IMR-90 (cell line): ENCODE data around the gene STARD13. TPM values are rescaled to one million over a fixed set of nuclear protein-coding genes. Genes with fewer than 3 reads are reported as not detected.

Source experiments
- CEBPB ChIP-seq: IDR thresholded peaks from 2 replicates; pipeline ENCODE4 v1.6.1; 2012; ENCODE audit warnings: low read depth, low read length, improper control_type of control experiment
- CTCF ChIP-seq: conservative IDR thresholded peaks from 2 replicates; pipeline ENCODE4 v1.5.1; 2012; ENCODE audit warnings: mild to moderate bottlenecking, low read depth, low read length, improper control_type of control experiment
- MAFK ChIP-seq: IDR thresholded peaks from 2 replicates; pipeline ENCODE4 v1.6.1; 2012; ENCODE audit warnings: low read depth, low read length, improper control_type of control experiment
- MXI1 ChIP-seq: IDR thresholded peaks from 2 replicates; pipeline ENCODE4 v1.6.1; 2012; ENCODE audit warnings: low read depth, mild to moderate bottlenecking, low read length, moderate library complexity, borderline replicate concordance
- NFE2L2 ChIP-seq: fragments of 150-350 bp; IDR thresholded peaks from 2 replicates; pipeline ENCODE4 v1.6.1; 2016; ENCODE audit warnings: low read depth, mild to moderate bottlenecking, low read length
- RAD21 ChIP-seq: IDR thresholded peaks from 2 replicates; pipeline ENCODE4 v1.6.1; 2012; ENCODE audit warnings: low read length, improper control_type of control experiment
- RCOR1 ChIP-seq: IDR thresholded peaks from 2 replicates; pipeline ENCODE4 v1.6.1; 2012; ENCODE audit warnings: mild to moderate bottlenecking, low read length, improper control_type of control experiment; ENCODE audit not compliant: insufficient replicate concordance
- USF2 ChIP-seq: fragments of 150-350 bp; IDR thresholded peaks from 2 replicates; pipeline ENCODE4 v1.6.1; 2017; ENCODE audit warnings: mild to moderate bottlenecking, antibody characterized with exemption, low read length, low read depth
- polyA plus RNA-seq, 3 experiments: library from polyadenylated mRNA; depleted of rRNA; stranded (reverse); fragments of >200 nt; gene quantifications; 2 replicates each; pipeline ENCODE4 v1.2.3, GENCODE V29; 2012; ENCODE audit warnings: low replicate concordance in 1 of 3
- total RNA-seq: library from RNA; depleted of rRNA; stranded (reverse); fragments of >200 nt; gene quantifications from 2 replicates; pipeline ENCODE4 v1.2.3, GENCODE V29; 2012

STARD13 gene
- total and polyA plus RNA-seq, 2 of the 4 experiments (the other 2 are of a cell fraction), result 23.6 to 46.6 TPM

- peak; percentile 100 for TF ChIP-seq USF2
- no peak for TF ChIP-seq MAFK
- peak; percentile 64 for TF ChIP-seq CTCF
- 0 out of 2 replicates have a peak, but pooled peaks have one; percentile 9 for TF ChIP-seq MXI1
- no peak for TF ChIP-seq NFE2L2
- no peak for TF ChIP-seq RCOR1
- no peak for TF ChIP-seq CEBPB
- TF ChIP-seq RAD21, result peak; percentile 60
Observed at GRCh38 chr13:33285420-33286124, at the start of gene STARD13 (continued).
